A549 (cell line): ENCODE measurements around the gene APBB3. TPM values are rescaled to one million over a fixed set of nuclear protein-coding genes. Genes with fewer than 3 reads are reported as not detected.

ENCODE experiments used
- ATAC-seq, 2 experiments: fragments of 200-7000 bp in 1 of 2; fragments of >200 bp in 1 of 2; cut with Nextera tagmentation in 1 of 2; cut with Tn5 transposase in 1 of 2; 3 replicates each; pipeline versions ENCODE4 v1.8.0 to v1.9.1; 2018 to 2020; ENCODE audit warnings: mild to moderate bottlenecking in 1 of 2, moderate library complexity in 1 of 2
- CTCF ChIA-PET: fragments of 300-600 bp; sonication (Branson Sonifier 250); formaldehyde crosslinking; extraction: SDS; loops from one replicate; lab custom pipeline; 2021; ENCODE audit warnings: antibody characterized with exemption, inconsistent platforms; lab: Yijun Ruan, JAX
- POLR2A ChIA-PET: fragments of 350-600 bp; formaldehyde crosslinking; extraction: SDS; loops from one replicate; lab custom pipeline; 2021; ENCODE audit warnings: antibody characterized with exemption, inconsistent platforms; lab: Yijun Ruan, JAX
- DNase-seq, 2 experiments: peaks; one replicate each; pipeline versions ENCODE4 v3.0.0 to v3.0.0-alpha.2; 2011 to 2016; ENCODE audit warnings: low read depth in 1 of 2, low spot score in 1 of 2
- FAIRE-seq: peaks from 2 replicates; lab custom pipeline; 2011; peaks lifted over from hg19 to GRCh38; lab: Jason Lieb, UNC
- H3K27ac ChIP-seq, 2 experiments: fragments of >200 bp; sonication (Bioruptor Twin); formaldehyde crosslinking; 3 replicates each; pipeline ENCODE4 v1.5.1; 2016 to 2017
- H3K4me1 ChIP-seq: fragments of >200 bp; sonication (Bioruptor Twin); formaldehyde crosslinking; 3 replicates; pipeline ENCODE4 v1.6.1; 2016
- H3K4me2 ChIP-seq: fragments of >200 bp; sonication (Bioruptor Twin); formaldehyde crosslinking; 3 replicates; pipeline ENCODE4 v1.6.1; 2016
- H3K4me3 ChIP-seq: fragments of >200 bp; sonication (Bioruptor Twin); formaldehyde crosslinking; 3 replicates; pipeline ENCODE4 v1.5.1; 2016
- H3K9me3 ChIP-seq: fragments of >200 bp; sonication (Bioruptor Twin); formaldehyde crosslinking; 3 replicates; pipeline ENCODE4 v1.6.1; 2016
- ATOH8 ChIP-seq: fragments of 250-450 bp; sonication (Bioruptor Pico); IDR thresholded peaks from 2 replicates; pipeline ENCODE4 v1.5.0; 2020; ENCODE audit warnings: low read depth, mild to moderate bottlenecking, moderate library complexity
- EHF ChIP-seq: fragments of 250-450 bp; sonication (Bioruptor Pico); IDR thresholded peaks from 2 replicates; pipeline ENCODE4 v1.5.0; 2020; ENCODE audit warnings: mild to moderate bottlenecking
- ELK1 ChIP-seq: fragments of 150-350 bp; IDR thresholded peaks from 2 replicates; pipeline ENCODE4 v1.6.1; 2014; ENCODE audit warnings: low read depth, mild to moderate bottlenecking, low read length
- ESRRA ChIP-seq: fragments of 150-350 bp; IDR thresholded peaks from 2 replicates; pipeline ENCODE4 v1.6.1; 2014; ENCODE audit warnings: mild to moderate bottlenecking, low read length, borderline replicate concordance
- FOSB ChIP-seq: fragments of 250-450 bp; sonication (Bioruptor Pico); IDR thresholded peaks from 2 replicates; pipeline ENCODE4 v1.5.0; 2020; ENCODE audit warnings: mild to moderate bottlenecking, moderate library complexity
- HEYL ChIP-seq: fragments of 250-450 bp; sonication (Bioruptor Pico); IDR thresholded peaks from 2 replicates; pipeline ENCODE4 v1.8.0; 2021; ENCODE audit warnings: mild to moderate bottlenecking, moderate library complexity
- JUN ChIP-seq, 2 experiments: fragments of >200 bp; sonication (Bioruptor Twin); formaldehyde crosslinking; IDR thresholded peaks; 2 replicates in 1 of 2; 3 replicates in 1 of 2; pipeline ENCODE4 v1.6.1; 2016 to 2017
- MAFK ChIP-seq: fragments of 450-650 bp; IDR thresholded peaks from 2 replicates; pipeline ENCODE4 v1.6.1; 2014; ENCODE audit not compliant: partially characterized antibody
- MAX ChIP-seq: IDR thresholded peaks from 2 replicates; pipeline ENCODE4 v1.6.1; 2012
- MAZ ChIP-seq: fragments of 150-350 bp; IDR thresholded peaks from 2 replicates; pipeline ENCODE4 v1.6.1; 2014; ENCODE audit warnings: antibody characterized with exemption, low read depth, low read length, borderline replicate concordance
- POLR2AphosphoS2 ChIP-seq: conservative IDR thresholded peaks from 2 replicates; pipeline ENCODE4 v1.6.1; 2012; ENCODE audit warnings: low read length, improper control_type of control experiment, inconsistent platforms
- SMC3 ChIP-seq: fragments of >200 bp; sonication (Bioruptor Twin); formaldehyde crosslinking; IDR thresholded peaks from 3 replicates; pipeline ENCODE4 v1.6.1; 2018; ENCODE audit warnings: inconsistent platforms
- SREBF2 ChIP-seq: fragments of 450-650 bp; IDR thresholded peaks from 2 replicates; pipeline ENCODE4 v1.6.1; 2014; ENCODE audit warnings: mild to moderate bottlenecking, moderate library complexity
- USF2 ChIP-seq: fragments of 450-650 bp; IDR thresholded peaks from 2 replicates; pipeline ENCODE4 v1.6.1; 2014; ENCODE audit warnings: antibody characterized with exemption
- ZC3H11A ChIP-seq: fragments of 450-650 bp; IDR thresholded peaks from 2 replicates; pipeline ENCODE4 v1.6.1; 2014; ENCODE audit warnings: antibody characterized with exemption, mild to moderate bottlenecking
- ZSCAN20 ChIP-seq: fragments of 250-450 bp; sonication (Bioruptor Pico); IDR thresholded peaks from 2 replicates; pipeline ENCODE4 v1.8.0; 2022; ENCODE audit warnings: mild to moderate bottlenecking, moderate library complexity
- WGBS: methylation state at CpG from one replicate; pipeline ENCODE4 v1.1.6; 2017; ENCODE audit errors: missing lambda C conversion rate; 5-methylcytosine and 5-hydroxymethylcytosine counted together
- polyA plus RNA-seq, 4 experiments: library from polyadenylated mRNA; depleted of rRNA in 3 of 4; stranded (reverse); fragments of >200 nt; fragmentation: RNase III in 1 of 4; extraction: RNeasy Plus Mini Kit Qiagen cat#74134 plus additional on column Dnase treatment in 1 of 4; gene quantifications; 2 replicates in 3 of 4; 3 replicates in 1 of 4; pipeline ENCODE4 v1.2.3, GENCODE V29; 2011 to 2017

The APBB3 gene
- polyA plus RNA-seq, 2 of the 4 experiments (the other 2 are of a cell fraction) = 9.4 to 11.7 TPM

- no peak for TF ChIP-seq ATOH8 (CRISPR knock-in tag)
Measured at GRCh38 chr5:140551872-140552271, 12.5 kb downstream of the APBB3 start (continued).

- WGBS = 88% methylated on average over 11 of the region's 11 CpGs
- DNase-seq (no peak), ATAC-seq (no peak), FAIRE-seq (no peak)
- H3K9me3 ChIP-seq = no peaks in the 10 kb centered on the region
- POLR2A ChIA-PET = no interaction called here
- H3K4me3 ChIP-seq = no peak overlapping the region
- TF ChIP-seq JUN (IDR thresholded peaks at IDR 0.05) (peak in 1 of 2 experiments; percentile 1; a peak in 1 of 5 replicates), USF2 (no peak)
- no peak overlapping the region for H3K4me2 ChIP-seq
- H3K4me1 ChIP-seq = peaks cover 43% of the 10 kb centered on the region
- no peak overlapping the region for H3K27ac ChIP-seq
- CTCF ChIA-PET = interaction anchor here (1.4 kb wide), 1 partner anchor 18 kb away, joined by 3 read pairs; no protein-coding TSS in a partner anchor
Measured at GRCh38 chr5:140550147-140551079, 14.0 kb downstream of the APBB3 start.

- Histone ChIP-seq H3K27ac (peak overlapping the region in 1 of 2 experiments; percentile 20; a peak in 1 of 6 replicates), H3K4me2 (no peak overlapping the region), H3K9me3 (no peaks in the 10 kb centered on the region), H3K4me1 (peaks cover 38% of the 10 kb centered on the region), H3K4me3 (no peak overlapping the region)
- 82% methylated on average over 3 of the region's 3 CpGs for WGBS
- DNase-seq = no peak
- ChIA-PET POLR2A (interaction anchor here (3.2 kb wide), 1 partner anchor 8 kb away, joined by 32 read pairs; the partner anchor contains the start of gene SRA1), CTCF (interaction anchor here (0.6 to 4.2 kb wide), 5 partner anchors 17 to 1069 kb away, joined by 3 to 21 read pairs (median 3); partner anchors contain the start of genes CD14, DIAPH1 and TMCO6)
- TF ChIP-seq MAFK = no peak
- TF ChIP-seq POLR2AphosphoS2 = 0 out of 2 replicates have a peak, but pooled peaks have one; percentile 46
- TF ChIP-seq FOSB = no peak
- TF ChIP-seq JUN (IDR thresholded peaks at IDR 0.05) = peak in 1 of 2 experiments; percentile 9; a peak in 1 of 5 replicates
- no peak for TF ChIP-seq EHF (CRISPR knock-in tag)
- no peak for TF ChIP-seq MAX
- ATAC-seq = 0 out of 6 replicates have a peak, but pooled peaks of 1 of the 2 experiments have one; percentile 1
- FAIRE-seq = no peak
Measured at GRCh38 chr5:140549237-140550144, 14.9 kb downstream of the APBB3 start.

GRCh38 chr5:140548791-140549190 lies 15.6 kb downstream of the APBB3 start:
- H3K27ac ChIP-seq = no peak overlapping the region
- no peak for DNase-seq
- ChIA-PET CTCF (interaction anchor here (1.0 to 4.2 kb wide), 6 partner anchors 9 to 1070 kb away, joined by 3 to 21 read pairs (median 6); partner anchors contain the start of genes CD14, DIAPH1, HARS1 and HARS2), POLR2A (interaction anchor here (3.2 kb wide), 1 partner anchor 9 kb away, joined by 32 read pairs; the partner anchor contains the start of gene SRA1)
- no peak overlapping the region for H3K4me2 ChIP-seq
- H3K4me1 ChIP-seq = peaks cover 31% of the 10 kb centered on the region
- TF ChIP-seq SMC3 (no peak), SREBF2 (no peak), ZSCAN20 (CRISPR knock-in tag) (no peak), ZC3H11A (no peak), HEYL (CRISPR knock-in tag) (no peak), MAZ (no peak), ELK1 (no peak), ESRRA (no peak)
- 96% methylated on average over 7 of the region's 7 CpGs for WGBS
- FAIRE-seq = no peak
- no peak overlapping the region for H3K4me3 ChIP-seq
- H3K9me3 ChIP-seq = no peaks in the 10 kb centered on the region
- ATAC-seq = no peak
